HepG2 (cell line): ENCODE measurements around the gene DLG5. TPM values are rescaled to one million over a fixed set of nuclear protein-coding genes. Genes with fewer than 3 reads are reported as not detected.

ENCODE experiments used
- ESRRA ChIP-seq: sonication (generic); formaldehyde crosslinking; IDR thresholded peaks from 2 replicates; pipeline ENCODE4 v1.5.1; 2020; ENCODE audit warnings: mild to moderate bottlenecking, low read depth, missing genetic modification reagents
- KLF16 ChIP-seq, 2 experiments: sonication (generic) in 1 of 2; formaldehyde crosslinking in 1 of 2; IDR thresholded peaks; 2 replicates each; pipeline versions ENCODE4 v1.6.1 to v1.8.0; 2016 to 2023; ENCODE audit warnings: missing genetic modification reagents in 2 of 2, missing compliant biosample characterization in 1 of 2
- MEIS1 ChIP-seq: sonication (generic); formaldehyde crosslinking; IDR thresholded peaks from 2 replicates; pipeline ENCODE4 v1.9.0; 2021; ENCODE audit warnings: mild to moderate bottlenecking, missing genetic modification reagents, moderate library complexity, borderline replicate concordance
- NR2F2 ChIP-seq: IDR thresholded peaks from 2 replicates; pipeline ENCODE4 v1.6.1; 2012; ENCODE audit warnings: low read depth, inconsistent platforms, borderline replicate concordance
- RFX1 ChIP-seq: fragments of 450-650 bp; IDR thresholded peaks from 2 replicates; pipeline ENCODE4 v1.6.1; 2017
- SKIL ChIP-seq: sonication (generic); formaldehyde crosslinking; IDR thresholded peaks from 2 replicates; pipeline ENCODE4 v1.8.0; 2022; ENCODE audit warnings: missing genetic modification reagents, mild to moderate bottlenecking, moderate library complexity, borderline replicate concordance
- TOPORS ChIP-seq: sonication (generic); formaldehyde crosslinking; IDR thresholded peaks from 2 replicates; pipeline ENCODE4 v1.8.0; 2023; ENCODE audit warnings: mild to moderate bottlenecking, missing genetic modification reagents
- ZNF101 ChIP-seq: sonication (generic); formaldehyde crosslinking; IDR thresholded peaks from 2 replicates; pipeline ENCODE4 v1.4.0; 2020; ENCODE audit warnings: mild to moderate bottlenecking, low read depth, missing genetic modification reagents, borderline replicate concordance
- ZNF615 ChIP-seq: sonication (generic); formaldehyde crosslinking; IDR thresholded peaks from 2 replicates; pipeline ENCODE4 v1.5.0; 2020; ENCODE audit warnings: mild to moderate bottlenecking, missing genetic modification reagents, borderline replicate concordance
- ZNF639 ChIP-seq: conservative IDR thresholded peaks from 2 replicates; pipeline ENCODE4 v1.6.1; 2018; ENCODE audit warnings: missing genetic modification reagents
- ZNF749 ChIP-seq: sonication (generic); formaldehyde crosslinking; IDR thresholded peaks from 2 replicates; pipeline ENCODE4 v1.8.0; 2022; ENCODE audit warnings: mild to moderate bottlenecking, missing genetic modification reagents, moderate library complexity, borderline replicate concordance
- ZNF839 ChIP-seq: sonication (generic); formaldehyde crosslinking; IDR thresholded peaks from 2 replicates; pipeline ENCODE4 v1.4.0; 2020; ENCODE audit warnings: missing genetic modification reagents, mild to moderate bottlenecking, borderline replicate concordance
- polyA plus RNA-seq, 8 experiments: library from polyadenylated mRNA; depleted of rRNA in 3 of 8; stranded (reverse) in 7 of 8; unstranded in 1 of 8; fragments of >200 nt; fragmentation: Illumina TruSeq in 4 of 8; extraction: Trizol in 4 of 8; gene quantifications; 2 replicates each; pipeline versions ENCODE4 v1.2.1 to v1.2.3, GENCODE V29; 2011 to 2016; ENCODE audit warnings: low read depth in 4 of 8, missing spikeins in 1 of 8, mixed read lengths in 1 of 8; ENCODE audit not compliant: insufficient read depth in 1 of 8
- total RNA-seq, 5 experiments: library from RNA; depleted of rRNA; stranded (reverse); fragments of >200 nt; fragmentation: Illumina TruSeq; extraction: Trizol; gene quantifications; 2 replicates each; pipeline ENCODE4 v1.2.3, GENCODE V29; 2016; ENCODE audit warnings: low read depth in 1 of 5
- TF ChIP-seq, protein P1 (sequence below): IDR thresholded peaks from 2 replicates; pipeline ENCODE4 v1.4.0; 2020; ENCODE audit warnings: mild to moderate bottlenecking, missing genetic modification reagents
- TF ChIP-seq, protein P2 (sequence below): sonication (generic); formaldehyde crosslinking; IDR thresholded peaks from 2 replicates; pipeline ENCODE4 v1.4.0; 2020; ENCODE audit warnings: low read depth, missing genetic modification reagents
- TF ChIP-seq, protein P3 (sequence below): sonication (generic); formaldehyde crosslinking; IDR thresholded peaks from 2 replicates; pipeline ENCODE4 v1.8.1; 2023; ENCODE audit warnings: mild to moderate bottlenecking, missing genetic modification reagents

The DLG5 gene
- total and polyA plus RNA-seq, 2 of the 13 experiments (the other 11 are each of a cell fraction or from before 2014, with no cell fraction given) = 15.5 to 18.2 TPM

DNA sequence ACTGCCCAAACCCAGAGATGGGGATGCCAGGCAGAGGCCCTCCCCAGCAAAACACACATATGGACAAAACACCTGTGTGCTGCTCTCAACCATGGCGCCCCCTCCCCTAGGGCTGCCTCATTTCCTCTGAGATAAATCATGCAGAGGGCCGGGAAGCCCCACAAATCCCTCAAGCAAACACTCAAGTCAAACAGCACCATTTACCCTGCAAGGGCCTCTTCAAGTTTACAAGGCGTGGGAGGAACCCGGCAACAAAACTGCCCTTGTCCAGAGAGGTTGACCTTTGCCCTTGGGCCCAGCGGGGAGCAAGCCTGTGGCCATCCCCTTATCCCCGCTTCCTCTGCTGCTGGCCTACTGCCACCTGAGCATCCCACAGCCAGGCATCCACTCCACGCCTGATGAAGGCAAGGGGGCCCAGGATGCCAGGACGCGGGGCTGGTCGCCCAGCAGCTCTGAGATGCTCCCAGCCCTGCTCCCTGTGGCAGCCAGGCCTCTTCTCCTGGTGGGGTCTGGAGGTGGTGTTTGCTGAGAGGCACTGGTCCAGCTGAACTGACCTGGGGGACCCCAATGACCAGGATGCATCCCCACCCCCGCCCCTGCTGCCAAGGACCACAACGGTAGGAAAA is 77.4 kb downstream of the DLG5 start (continued):
- peak; percentile 87; the same call in 1 of the 2 replicates for TF ChIP-seq SKIL (CRISPR knock-in tag)
- TF ChIP-seq ESRRA = no peak; the same call in none of the 2 replicates
- no peak for TF ChIP-seq RFX1
- TF ChIP-seq, protein P1, sequence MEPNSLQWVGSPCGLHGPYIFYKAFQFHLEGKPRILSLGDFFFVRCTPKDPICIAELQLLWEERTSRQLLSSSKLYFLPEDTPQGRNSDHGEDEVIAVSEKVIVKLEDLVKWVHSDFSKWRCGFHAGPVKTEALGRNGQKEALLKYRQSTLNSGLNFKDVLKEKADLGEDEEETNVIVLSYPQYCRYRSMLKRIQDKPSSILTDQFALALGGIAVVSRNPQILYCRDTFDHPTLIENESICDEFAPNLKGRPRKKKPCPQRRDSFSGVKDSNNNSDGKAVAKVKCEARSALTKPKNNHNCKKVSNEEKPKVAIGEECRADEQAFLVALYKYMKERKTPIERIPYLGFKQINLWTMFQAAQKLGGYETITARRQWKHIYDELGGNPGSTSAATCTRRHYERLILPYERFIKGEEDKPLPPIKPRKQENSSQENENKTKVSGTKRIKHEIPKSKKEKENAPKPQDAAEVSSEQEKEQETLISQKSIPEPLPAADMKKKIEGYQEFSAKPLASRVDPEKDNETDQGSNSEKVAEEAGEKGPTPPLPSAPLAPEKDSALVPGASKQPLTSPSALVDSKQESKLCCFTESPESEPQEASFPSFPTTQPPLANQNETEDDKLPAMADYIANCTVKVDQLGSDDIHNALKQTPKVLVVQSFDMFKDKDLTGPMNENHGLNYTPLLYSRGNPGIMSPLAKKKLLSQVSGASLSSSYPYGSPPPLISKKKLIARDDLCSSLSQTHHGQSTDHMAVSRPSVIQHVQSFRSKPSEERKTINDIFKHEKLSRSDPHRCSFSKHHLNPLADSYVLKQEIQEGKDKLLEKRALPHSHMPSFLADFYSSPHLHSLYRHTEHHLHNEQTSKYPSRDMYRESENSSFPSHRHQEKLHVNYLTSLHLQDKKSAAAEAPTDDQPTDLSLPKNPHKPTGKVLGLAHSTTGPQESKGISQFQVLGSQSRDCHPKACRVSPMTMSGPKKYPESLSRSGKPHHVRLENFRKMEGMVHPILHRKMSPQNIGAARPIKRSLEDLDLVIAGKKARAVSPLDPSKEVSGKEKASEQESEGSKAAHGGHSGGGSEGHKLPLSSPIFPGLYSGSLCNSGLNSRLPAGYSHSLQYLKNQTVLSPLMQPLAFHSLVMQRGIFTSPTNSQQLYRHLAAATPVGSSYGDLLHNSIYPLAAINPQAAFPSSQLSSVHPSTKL (CRISPR knock-in tag) = peak; percentile 96
- TF ChIP-seq, protein P2, sequence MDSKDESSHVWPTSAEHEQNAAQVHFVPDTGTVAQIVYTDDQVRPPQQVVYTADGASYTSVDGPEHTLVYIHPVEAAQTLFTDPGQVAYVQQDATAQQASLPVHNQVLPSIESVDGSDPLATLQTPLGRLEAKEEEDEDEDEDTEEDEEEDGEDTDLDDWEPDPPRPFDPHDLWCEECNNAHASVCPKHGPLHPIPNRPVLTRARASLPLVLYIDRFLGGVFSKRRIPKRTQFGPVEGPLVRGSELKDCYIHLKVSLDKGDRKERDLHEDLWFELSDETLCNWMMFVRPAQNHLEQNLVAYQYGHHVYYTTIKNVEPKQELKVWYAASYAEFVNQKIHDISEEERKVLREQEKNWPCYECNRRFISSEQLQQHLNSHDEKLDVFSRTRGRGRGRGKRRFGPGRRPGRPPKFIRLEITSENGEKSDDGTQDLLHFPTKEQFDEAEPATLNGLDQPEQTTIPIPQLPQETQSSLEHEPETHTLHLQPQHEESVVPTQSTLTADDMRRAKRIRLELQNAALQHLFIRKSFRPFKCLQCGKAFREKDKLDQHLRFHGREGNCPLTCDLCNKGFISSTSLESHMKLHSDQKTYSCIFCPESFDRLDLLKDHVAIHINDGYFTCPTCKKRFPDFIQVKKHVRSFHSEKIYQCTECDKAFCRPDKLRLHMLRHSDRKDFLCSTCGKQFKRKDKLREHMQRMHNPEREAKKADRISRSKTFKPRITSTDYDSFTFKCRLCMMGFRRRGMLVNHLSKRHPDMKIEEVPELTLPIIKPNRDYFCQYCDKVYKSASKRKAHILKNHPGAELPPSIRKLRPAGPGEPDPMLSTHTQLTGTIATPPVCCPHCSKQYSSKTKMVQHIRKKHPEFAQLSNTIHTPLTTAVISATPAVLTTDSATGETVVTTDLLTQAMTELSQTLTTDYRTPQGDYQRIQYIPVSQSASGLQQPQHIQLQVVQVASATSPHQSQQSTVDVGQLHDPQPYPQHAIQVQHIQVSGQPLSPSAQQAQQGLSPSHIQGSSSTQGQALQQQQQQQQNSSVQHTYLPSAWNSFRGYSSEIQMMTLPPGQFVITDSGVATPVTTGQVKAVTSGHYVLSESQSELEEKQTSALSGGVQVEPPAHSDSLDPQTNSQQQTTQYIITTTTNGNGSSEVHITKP (CRISPR knock-in tag) = peak; percentile 82
- peak; percentile 50; the same call in 1 of the 2 replicates for TF ChIP-seq ZNF615 (CRISPR knock-in tag)
- TF ChIP-seq ZNF639 (CRISPR knock-in tag) = no peak
- TF ChIP-seq ZNF101 (CRISPR knock-in tag) = peak; percentile 66; the same call in 1 of the 2 replicates
- peak; percentile 69; the same call in 1 of the 2 replicates for TF ChIP-seq TOPORS
- peak in 1 of 2 experiments; percentile 91; a peak in 2 of 4 replicates for TF ChIP-seq KLF16 (CRISPR knock-in tag; IDR thresholded peaks at IDR 0.05)
- TF ChIP-seq MEIS1 (CRISPR knock-in tag) = peak; percentile 93
- TF ChIP-seq ZNF749 = peak; percentile 94; the same call in 1 of the 2 replicates
- TF ChIP-seq, protein P3, sequence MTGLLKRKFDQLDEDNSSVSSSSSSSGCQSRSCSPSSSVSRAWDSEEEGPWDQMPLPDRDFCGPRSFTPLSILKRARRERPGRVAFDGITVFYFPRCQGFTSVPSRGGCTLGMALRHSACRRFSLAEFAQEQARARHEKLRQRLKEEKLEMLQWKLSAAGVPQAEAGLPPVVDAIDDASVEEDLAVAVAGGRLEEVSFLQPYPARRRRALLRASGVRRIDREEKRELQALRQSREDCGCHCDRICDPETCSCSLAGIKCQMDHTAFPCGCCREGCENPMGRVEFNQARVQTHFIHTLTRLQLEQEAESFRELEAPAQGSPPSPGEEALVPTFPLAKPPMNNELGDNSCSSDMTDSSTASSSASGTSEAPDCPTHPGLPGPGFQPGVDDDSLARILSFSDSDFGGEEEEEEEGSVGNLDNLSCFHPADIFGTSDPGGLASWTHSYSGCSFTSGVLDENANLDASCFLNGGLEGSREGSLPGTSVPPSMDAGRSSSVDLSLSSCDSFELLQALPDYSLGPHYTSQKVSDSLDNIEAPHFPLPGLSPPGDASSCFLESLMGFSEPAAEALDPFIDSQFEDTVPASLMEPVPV (CRISPR knock-in tag) = peak; percentile 83; the same call in 1 of the 2 replicates
- peak; percentile 97 for TF ChIP-seq NR2F2
- no peak for TF ChIP-seq ZNF839 (CRISPR knock-in tag)
